HG03045 (cell line): Measurements from ENCODE around the gene APOC1.

Source experiments
- ATAC-seq: cut with Tn5 transposase; IDR thresholded peaks from one replicate; pipeline ENCODE4 v1.9.1; 2021; ENCODE audit warnings: mild to moderate bottlenecking, moderate library complexity; ENCODE audit not compliant: unreplicated experiment

The APOC1 gene

DNA sequence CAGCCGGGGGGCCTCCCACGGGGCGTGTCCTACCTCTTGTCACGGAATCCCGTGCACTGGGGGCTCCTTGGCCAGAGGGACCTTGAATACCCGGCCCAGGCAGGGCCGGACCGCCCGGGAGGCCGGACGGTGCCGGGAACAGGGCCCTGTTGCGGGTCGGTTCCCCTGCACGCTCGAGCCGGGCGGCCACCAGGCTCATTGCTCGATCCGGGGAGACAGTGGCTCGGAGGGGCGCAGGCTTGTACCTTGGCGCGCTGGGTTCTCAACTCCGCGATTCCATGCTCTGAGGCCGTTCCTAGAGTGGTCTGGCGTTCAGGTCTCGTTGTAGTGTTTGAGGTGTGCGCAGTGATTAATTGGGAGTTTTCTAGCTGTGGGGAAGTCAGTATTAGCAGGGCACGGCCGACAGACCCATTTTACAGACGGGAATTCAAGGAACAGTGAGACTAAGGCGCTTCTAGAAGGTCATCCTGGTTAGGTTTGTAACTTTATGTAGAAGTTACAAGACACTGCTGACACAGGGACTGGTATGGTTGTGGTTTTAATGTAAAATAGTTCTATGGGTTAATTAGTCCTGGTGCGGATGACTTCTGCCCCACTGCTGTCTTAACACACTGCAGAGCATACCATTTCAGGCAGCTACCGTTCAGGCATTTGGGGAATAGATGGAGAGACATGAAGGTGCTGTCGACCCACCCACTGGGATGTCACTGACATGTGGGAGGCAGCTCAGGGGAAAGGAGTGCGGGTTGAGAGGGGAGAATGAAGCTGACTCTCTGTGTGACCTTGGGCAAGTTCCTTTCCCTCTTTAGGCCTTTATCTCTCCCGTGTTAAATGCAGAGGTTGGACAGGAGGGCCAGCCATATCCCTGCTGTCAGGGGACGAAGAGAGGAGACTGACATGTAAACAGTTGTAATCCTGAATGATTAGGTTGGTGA, 41.4 kb downstream of the APOC1 start:
- ATAC-seq = peak; percentile 23

DNA sequence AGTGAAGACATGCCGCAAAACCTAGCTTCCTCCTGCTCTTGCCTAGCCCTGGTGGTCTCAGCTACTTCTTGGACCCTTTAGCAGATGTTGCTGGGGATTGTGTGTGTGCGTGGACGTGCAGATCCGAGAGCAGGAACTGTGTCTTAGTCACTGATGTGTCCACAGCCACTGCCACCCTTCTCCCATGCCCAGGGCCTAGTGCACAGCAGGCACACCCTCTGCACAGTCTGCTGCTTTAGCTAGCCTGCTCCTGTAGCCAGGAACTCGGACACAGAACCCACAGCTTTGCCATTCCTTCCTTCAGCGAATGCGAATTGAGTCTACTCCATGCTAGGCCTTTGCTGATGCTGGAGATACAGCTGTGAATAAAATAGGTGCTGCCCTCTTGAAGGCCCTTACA, 43.1 kb downstream of the APOC1 start:
- ATAC-seq = no peak

DNA sequence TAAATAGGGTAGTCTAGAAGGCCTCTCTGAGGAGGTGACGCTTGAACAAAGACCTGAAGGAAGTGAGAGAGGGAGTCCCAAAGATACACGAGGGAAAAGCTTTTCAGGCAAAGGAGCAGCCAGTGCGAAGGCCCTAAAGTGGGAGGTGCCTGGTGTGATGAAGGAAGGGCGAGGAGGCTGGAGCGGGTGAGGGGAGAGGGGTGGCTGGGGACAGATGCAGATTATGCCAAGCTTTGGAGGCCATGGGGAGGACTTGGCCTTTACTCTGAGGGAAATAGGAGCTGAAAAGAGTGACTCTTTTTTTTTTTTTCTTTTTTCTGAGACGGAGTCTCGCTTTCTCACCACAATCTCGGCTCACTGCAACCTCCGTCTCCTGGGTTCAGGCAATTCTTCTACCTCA, 43.7 kb downstream of the APOC1 start:
- no peak for ATAC-seq

DNA sequence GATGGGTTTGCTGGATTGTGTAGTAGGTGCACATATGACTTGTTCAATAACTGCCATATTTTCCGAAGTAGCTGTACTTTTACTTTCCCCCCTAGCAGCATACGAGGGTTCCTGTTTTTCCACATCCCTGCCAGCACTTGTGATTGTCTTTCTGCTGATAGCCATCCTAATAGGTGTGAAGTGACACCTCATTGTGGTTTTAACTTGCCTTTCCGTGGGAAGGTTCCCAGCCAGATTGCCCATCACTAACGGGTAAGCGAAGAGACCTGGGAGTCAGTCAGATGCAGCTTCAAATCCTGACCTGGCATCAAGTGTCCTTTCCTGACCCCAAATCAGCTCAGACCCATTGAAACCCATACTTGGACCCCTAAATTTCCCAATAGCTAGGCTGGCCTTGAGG, 45.3 kb downstream of the APOC1 start:
- ATAC-seq = no peak

DNA sequence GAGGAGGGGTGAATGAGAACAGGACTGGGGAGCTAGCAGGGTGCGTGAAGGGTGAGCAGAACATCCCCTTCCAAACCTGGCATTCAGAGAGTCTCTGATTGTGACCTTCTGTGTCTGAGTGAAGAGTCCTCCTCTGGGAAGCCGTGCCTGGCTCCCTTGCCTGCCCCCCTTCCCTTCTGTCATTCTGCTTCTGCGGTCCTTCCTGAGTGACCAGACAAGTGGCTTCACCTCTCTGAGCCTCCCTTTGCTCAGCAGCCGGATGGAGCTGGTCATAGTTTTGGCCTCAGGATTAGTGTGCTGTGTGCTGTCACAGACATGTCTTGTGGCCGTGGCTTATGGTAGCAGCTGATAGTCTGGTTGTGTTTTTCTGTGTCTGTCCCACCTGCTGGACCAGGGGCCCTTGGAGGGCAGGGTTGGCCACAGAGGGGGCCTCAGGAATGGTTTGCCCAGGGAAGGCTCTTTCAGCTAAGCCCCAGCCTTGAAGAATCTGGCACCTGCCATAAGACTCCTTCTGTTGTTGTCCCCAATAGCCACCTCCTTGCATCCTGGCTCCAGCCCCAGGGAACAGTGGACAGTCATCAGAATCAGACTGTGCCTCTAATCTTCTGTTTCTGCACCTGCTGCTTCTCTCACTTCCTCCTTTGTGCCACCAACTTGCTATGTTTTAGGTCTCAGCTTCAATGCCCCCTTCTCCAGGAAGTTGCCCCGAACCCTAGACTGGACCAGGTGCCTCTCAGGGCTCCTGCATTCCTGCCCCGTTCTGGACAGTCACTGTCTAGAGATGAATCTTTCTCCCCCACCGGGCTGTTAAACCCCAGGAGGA, 46.7 kb downstream of the APOC1 start:
- ATAC-seq = no peak

DNA sequence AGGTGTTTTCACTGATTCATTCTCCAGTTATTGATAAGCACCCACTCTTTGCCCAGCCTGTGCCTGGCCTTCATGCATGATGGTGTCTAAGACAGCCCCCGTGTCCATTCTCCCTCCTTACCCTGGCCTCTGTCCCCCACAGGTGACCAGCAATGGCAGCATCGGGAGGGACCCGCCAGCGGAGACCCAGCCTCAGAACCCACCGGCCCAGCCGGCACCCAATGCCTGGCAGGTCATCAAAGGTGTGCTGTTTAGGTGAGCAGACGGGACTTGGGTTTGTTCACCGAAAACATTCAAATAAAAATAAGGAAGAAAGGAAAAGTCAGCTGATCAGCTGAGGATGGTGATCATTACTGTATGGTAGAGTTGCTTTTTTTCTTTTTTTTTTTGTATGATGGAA, 47.4 kb downstream of the APOC1 start:
- ATAC-seq = no peak

DNA sequence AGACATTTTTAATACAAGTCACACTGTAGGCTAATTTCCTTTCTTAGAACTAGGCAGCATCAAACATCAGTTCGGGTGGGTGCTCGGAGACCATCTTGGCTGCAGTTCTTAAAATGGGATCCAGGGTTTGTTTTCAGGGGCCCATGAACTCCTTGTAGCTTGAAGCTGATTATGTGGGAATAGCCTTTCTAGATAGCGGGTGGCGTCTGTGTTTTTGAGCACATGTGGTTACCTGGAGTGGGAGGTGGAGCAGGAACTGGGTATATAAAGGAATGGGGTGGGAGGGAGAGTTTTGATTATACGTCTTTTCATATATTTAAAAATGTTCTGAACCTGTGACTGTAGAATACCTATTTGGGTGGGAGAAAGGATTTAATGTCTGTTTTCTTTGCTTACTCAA, 53.7 kb downstream of the APOC1 start:
- no peak for ATAC-seq

DNA sequence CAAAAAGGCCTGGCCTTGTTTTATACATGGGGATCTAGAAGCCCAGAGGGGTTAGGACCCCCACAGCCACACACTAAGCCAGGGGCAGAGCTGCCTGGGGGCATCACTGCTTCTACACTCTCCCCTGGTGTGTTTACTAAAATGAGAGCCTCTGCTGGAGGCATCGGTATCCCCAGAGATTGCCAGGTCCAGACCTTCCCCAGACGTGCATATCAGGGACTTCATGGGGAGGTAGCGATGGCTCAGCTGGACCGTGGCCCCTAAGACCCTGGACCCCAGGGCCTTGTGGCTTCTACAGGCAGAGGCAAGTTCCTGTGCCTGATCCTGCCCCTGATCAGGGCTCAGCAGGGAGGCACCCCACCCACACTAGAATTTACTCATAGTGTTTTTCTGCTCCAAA, 54.3 kb downstream of the APOC1 start:
- no peak for ATAC-seq
